Heart right ventricle (tissue), 16 donors: ENCODE results near the gene CXCR5. TPM values are rescaled to one million over a fixed set of nuclear protein-coding genes. Genes with fewer than 3 reads are reported as not detected.
A peak's percentile ranks its signal among the peaks of the same experiment; 100 is the strongest.

Experiments
- ATAC-seq, 8 donors: fragments of 200-7000 bp; cut with Tn5 transposase; one replicate each; pipeline ENCODE4 v1.9.1; 2020; ENCODE audit warnings: mild to moderate bottlenecking in 8 of 8, moderate library complexity in 8 of 8, moderate number of reproducible peaks in 1 of 8
- DNase-seq, 2 donors: peaks; one replicate each; pipeline ENCODE4 v3.0.0-alpha.2; 2020
- H3K27ac ChIP-seq, 10 donors: fragments of 200-600 bp; sonication (generic) in 2 of 10; one replicate each; pipeline versions ENCODE4 v1.5.0 to v1.8.0; 2020 to 2022; ENCODE audit warnings: mild to moderate bottlenecking in 3 of 10
- H3K27me3 ChIP-seq, 7 donors: fragments of 200-600 bp; one replicate each; pipeline ENCODE4 v1.8.0; 2021 to 2022; ENCODE audit warnings: mild to moderate bottlenecking in 2 of 7
- H3K36me3 ChIP-seq, 9 donors: fragments of 200-600 bp; sonication (generic) in 1 of 9; one replicate each; pipeline versions ENCODE4 v1.5.0 to v1.8.0; 2020 to 2022; ENCODE audit warnings: mild to moderate bottlenecking in 2 of 9
- H3K4me1 ChIP-seq, 9 donors: fragments of 200-600 bp; sonication (generic) in 1 of 9; one replicate each; pipeline versions ENCODE4 v1.5.0 to v1.8.0; 2020 to 2022; ENCODE audit warnings: mild to moderate bottlenecking in 4 of 9
- H3K4me3 ChIP-seq, 10 donors: fragments of 200-600 bp; sonication (generic) in 2 of 10; one replicate each; pipeline versions ENCODE4 v1.5.0 to v1.8.0; 2020 to 2022; ENCODE audit warnings: mild to moderate bottlenecking in 7 of 10, moderate library complexity in 2 of 10
- H3K9me3 ChIP-seq, 11 donors: fragments of 200-600 bp in 10 of 11; sonication (generic) in 2 of 11; one replicate each; pipeline versions ENCODE4 v1.5.0 to v1.8.0; 2013 to 2022; ENCODE audit warnings: mild to moderate bottlenecking in 2 of 11, control low read depth in 1 of 11, moderate library complexity in 1 of 11
- CTCF ChIP-seq, 9 donors: fragments of 200-600 bp; sonication (generic) in 2 of 9; IDR thresholded peaks; one replicate each; pipeline versions ENCODE4 v1.5.0 to v1.8.0; 2021 to 2022; ENCODE audit warnings: antibody characterized with exemption in 9 of 9, mild to moderate bottlenecking in 5 of 9, moderate library complexity in 1 of 9
- WGBS, 2 donors: extraction: QIAGEN DNeasy Blood & Tissue Kit; methylation state at CpG; one replicate each; pipeline ENCODE4 v1.1.7; 2013; ENCODE audit warnings: inconsistent platforms in 1 of 2; 5-methylcytosine and 5-hydroxymethylcytosine counted together
- intact Hi-C, 10 donors: fragments of 100-400 bp; cut with DNase I; formaldehyde crosslinking; loops; one replicate each; pipeline versions ENCODE4 v1.11.1 to v1.14.2; 2022
- polyA plus RNA-seq, 2 donors: library from polyadenylated mRNA; stranded (reverse); fragments of 200-250 nt; gene quantifications; one replicate each; pipeline ENCODE4 v1.2.3, GENCODE V29; 2013
- total RNA-seq, 10 donors: library from RNA; stranded (reverse); fragmentation: NEBNext Ultra II Directional in 3 of 10; extraction: Animal tissue kit (Norgen Biotek cat#: 25700) in 3 of 10; gene quantifications; one replicate each; pipeline versions ENCODE4 v1.2.1 to v1.2.4, GENCODE V29; 2021 to 2023
- donor health status: Arrhythmogenic right ventricular cardiomyopathy.
- donor health status: ischemic (EF 13 %, LVEDD 7.1; RV severe dilation, severe dysfunction).
- donor health status: healthy with polysubstance abuse.
- donor health status: DM: no; HTN: yes; CAD: no.
- donor health status: DM: no; HTN: no; CAD: no.
- donor health status: ischemic (EF 25% LVEDD 6.9; RV normal size, moderate dysfunction).
- donor health status: ischemic (EF 25% LVEDD 5.7; RV mildly dilated, moderate dysfunction).
- donor health status: healthy.
- donor health status: DM: yes; HTN: yes; CAD: no.
- donor health status: Ischemic cardiomyopathy.
- donor health status: ischemic (EF 35%, LVEDD 5.7; RV mildly dilated, moderate dysfunction).
- donor health status: nonischemic (EF 11% LVEDD 7.7; RV severe dilation, severe dysfunction).
- donor health status: DM: yes; HTN: yes; CAD: no.
- donor health status: PGD.
- donor health status: ischemic (EF 29% LVEDD 5.4; RV normal size, mild dysfunction).
- donor health status: nonischemic (EF 23%, LVEDD 6.1; RV moderate dilation, normal function).

Gene CXCR5
- total and polyA plus RNA-seq, 12 donors = 0.16 to 0.58 (median 0.22) TPM; not detected in 9

GRCh38 chr11:118918686-118919280 lies 35.1 kb downstream of the CXCR5 start:
- DNase-seq = no peak
- Histone ChIP-seq H3K9me3 (no peaks in the 10 kb centered on the region), H3K27me3 (no peaks in the 10 kb centered on the region), H3K4me1 (peaks cover 78 to 99% (median 98%) of the 10 kb centered on the region in 9 donors), H3K27ac (peak overlapping the region; percentile 84 to 98 (median 95)), H3K4me3 (peak overlapping the region in 9 of 10 donors; percentile 22 to 98 (median 70)), H3K36me3 (no peaks in the 10 kb centered on the region)
- 6 to 10% methylated on average over 12 to 13 of the region's 13 CpGs for WGBS, 2 donors
- no peak for TF ChIP-seq CTCF (IDR thresholded peaks at IDR 0.05)
- no peak for ATAC-seq
- intact Hi-C loops = no loop called here

GRCh38 chr11:118921121-118921928 lies 37.6 kb downstream of the CXCR5 start:
- Histone ChIP-seq H3K9me3 (no peaks in the 10 kb centered on the region), H3K36me3 (no peaks in the 10 kb centered on the region), H3K27me3 (no peaks in the 10 kb centered on the region), H3K4me1 (peaks cover 52 to 85% (median 82%) of the 10 kb centered on the region in 9 donors), H3K27ac (peak overlapping the region; percentile 55 to 98 (median 94)), H3K4me3 (peak overlapping the region; percentile 64 to 98 (median 94))
- WGBS, 2 donors = 10 to 13% methylated on average over 13 of the region's 13 CpGs
- intact Hi-C loops = no loop called here
- peak in 1 of 2 donors; percentile 54 for DNase-seq
- peak in 5 of 8 donors; percentile 0 to 4 (median 3) for ATAC-seq
- no peak for TF ChIP-seq CTCF (IDR thresholded peaks at IDR 0.05)

GRCh38 chr11:118921929-118922744 lies 38.4 kb downstream of the CXCR5 start:
- Histone ChIP-seq H3K4me1 (peaks cover 44 to 84% (median 76%) of the 10 kb centered on the region in 9 donors), H3K36me3 (no peaks in the 10 kb centered on the region), H3K4me3 (peak overlapping the region; percentile 64 to 98 (median 94)), H3K9me3 (no peaks in the 10 kb centered on the region), H3K27me3 (no peaks in the 10 kb centered on the region), H3K27ac (peak overlapping the region; percentile 55 to 98 (median 94))
- intact Hi-C loops = no loop called here
- DNase-seq (peak; percentile 83 to 89), ATAC-seq (peak; percentile 44 to 84 (median 65))
- TF ChIP-seq CTCF (IDR thresholded peaks at IDR 0.05) = no peak
- 9 to 17% methylated on average over 14 to 20 of the region's 20 CpGs for WGBS, 2 donors
